ENCODE data around the gene HAPSTR1. TPM values are rescaled to one million over a fixed set of nuclear protein-coding genes. Genes with fewer than 3 reads are reported as not detected.
A peak's percentile ranks its signal among the peaks of the same experiment; 100 is the strongest.

HAPSTR1 gene
- total RNA-seq, 2 donors from 2014 or later, result 122 to 124 TPM

GRCh38 chr16:9123401-9123800, 32.0 kb downstream of the HAPSTR1 start:
- peak overlapping the region; percentile 87 for H3K27ac Mint-ChIP-seq
- peaks cover 44% of the 10 kb centered on the region for H3K4me1 Mint-ChIP-seq
- H3K36me3 Mint-ChIP-seq (ENCODE audit: low read depth), result no peaks in the 10 kb centered on the region
- no peak overlapping the region for H3K4me3 Mint-ChIP-seq
- DNase-seq, result no peak
- no peaks in the 10 kb centered on the region for H3K9me3 ChIP-seq (ENCODE audit: control insufficient read depth, low read length, poor library complexity, severe bottlenecking)
- H3K27me3 Mint-ChIP-seq, result no peaks in the 10 kb centered on the region
- no peak for ATAC-seq

GRCh38 chr16:9123871-9124270, 32.4 kb downstream of the HAPSTR1 start:
- no peaks in the 10 kb centered on the region for H3K9me3 ChIP-seq (ENCODE audit: control insufficient read depth, low read length, poor library complexity, severe bottlenecking)
- Mint-ChIP-seq H3K36me3 (ENCODE audit: low read depth) (no peaks in the 10 kb centered on the region), H3K27ac (peak overlapping the region; percentile 87), H3K4me1 (peaks cover 44% of the 10 kb centered on the region), H3K27me3 (no peaks in the 10 kb centered on the region), H3K4me3 (no peak overlapping the region)
- ATAC-seq, result no peak
- no peak for DNase-seq

GRCh38 chr16:9124444-9124843, 33.0 kb downstream of the HAPSTR1 start:
- ATAC-seq (no peak), DNase-seq (no peak)
- H3K4me1 Mint-ChIP-seq, result peaks cover 44% of the 10 kb centered on the region
- no peaks in the 10 kb centered on the region for H3K27me3 Mint-ChIP-seq
- H3K9me3 ChIP-seq (ENCODE audit: control insufficient read depth, low read length, poor library complexity, severe bottlenecking), result no peaks in the 10 kb centered on the region
- H3K36me3 Mint-ChIP-seq (ENCODE audit: low read depth), result no peaks in the 10 kb centered on the region
- no peak overlapping the region for H3K4me3 Mint-ChIP-seq
- H3K27ac Mint-ChIP-seq, result peak overlapping the region; percentile 87

- H3K27me3 Mint-ChIP-seq, result no peaks in the 10 kb centered on the region
- peaks cover 39% of the 10 kb centered on the region for H3K4me1 Mint-ChIP-seq
- no peak for DNase-seq
- H3K4me3 Mint-ChIP-seq, result no peak overlapping the region
- ATAC-seq, result no peak
- H3K9me3 ChIP-seq (ENCODE audit: control insufficient read depth, low read length, poor library complexity, severe bottlenecking), result no peaks in the 10 kb centered on the region
- peak overlapping the region; percentile 87 for H3K27ac Mint-ChIP-seq
- no peaks in the 10 kb centered on the region for H3K36me3 Mint-ChIP-seq (ENCODE audit: low read depth)
Observed at GRCh38 chr16:9124908-9125584, 33.6 kb downstream of the HAPSTR1 start.

- Mint-ChIP-seq H3K4me1 (peaks cover 37% of the 10 kb centered on the region), H3K27me3 (no peaks in the 10 kb centered on the region)
- peak; percentile 61 for ATAC-seq
Observed at GRCh38 chr16:9125658-9126505, 34.4 kb downstream of the HAPSTR1 start.

GRCh38 chr16:9126609-9127008, 35.2 kb downstream of the HAPSTR1 start:
- H3K9me3 ChIP-seq (ENCODE audit: control insufficient read depth, low read length, poor library complexity, severe bottlenecking), result no peaks in the 10 kb centered on the region
- Mint-ChIP-seq H3K4me3 (no peak overlapping the region), H3K27ac (peak overlapping the region; percentile 87), H3K4me1 (peaks cover 37% of the 10 kb centered on the region), H3K36me3 (ENCODE audit: low read depth) (no peaks in the 10 kb centered on the region), H3K27me3 (no peaks in the 10 kb centered on the region)
- ATAC-seq (no peak), DNase-seq (no peak)

More at GRCh38 chr16:9125658-9126505, 34.4 kb downstream of the HAPSTR1 start:
- Mint-ChIP-seq H3K36me3 (ENCODE audit: low read depth) (no peaks in the 10 kb centered on the region), H3K27ac (peak overlapping the region; percentile 87), H3K4me3 (peak overlapping the region; percentile 49)
- no peak for DNase-seq
- no peaks in the 10 kb centered on the region for H3K9me3 ChIP-seq (ENCODE audit: control insufficient read depth, low read length, poor library complexity, severe bottlenecking)

- Mint-ChIP-seq H3K4me3 (peak overlapping the region; percentile 31), H3K27me3 (no peaks in the 10 kb centered on the region), H3K27ac (peak overlapping the region; percentile 87), H3K4me1 (peaks cover 36% of the 10 kb centered on the region), H3K36me3 (ENCODE audit: low read depth) (no peaks in the 10 kb centered on the region)
- DNase-seq (no peak), ATAC-seq (no peak)
- H3K9me3 ChIP-seq (ENCODE audit: control insufficient read depth, low read length, poor library complexity, severe bottlenecking), result no peaks in the 10 kb centered on the region
Observed at GRCh38 chr16:9128346-9129342, 37.2 kb downstream of the HAPSTR1 start.

GRCh38 chr16:9134306-9134705, 42.9 kb downstream of the HAPSTR1 start:
- peaks cover 2% of the 10 kb centered on the region for H3K36me3 Mint-ChIP-seq (ENCODE audit: low read depth)
- peaks cover 28% of the 10 kb centered on the region for H3K4me1 Mint-ChIP-seq
- ATAC-seq (no peak), DNase-seq (no peak)
- no peak overlapping the region for H3K4me3 Mint-ChIP-seq
- H3K9me3 ChIP-seq (ENCODE audit: control insufficient read depth, low read length, poor library complexity, severe bottlenecking), result no peaks in the 10 kb centered on the region
- H3K27me3 Mint-ChIP-seq, result peaks cover 6% of the 10 kb centered on the region
- peak overlapping the region; percentile 34 for H3K27ac Mint-ChIP-seq

GRCh38 chr16:9134739-9135138, 43.3 kb downstream of the HAPSTR1 start:
- DNase-seq, result peak in 2 of 3 donors; percentile 24 to 36
- peak overlapping the region; percentile 34 for H3K27ac Mint-ChIP-seq
- no peak overlapping the region for H3K4me3 Mint-ChIP-seq

GRCh38 chr16:9135797-9136196, 44.4 kb downstream of the HAPSTR1 start:
- peaks cover 2% of the 10 kb centered on the region for H3K36me3 Mint-ChIP-seq (ENCODE audit: low read depth)
- H3K4me1 Mint-ChIP-seq, result peaks cover 28% of the 10 kb centered on the region
- H3K27ac Mint-ChIP-seq, result peak overlapping the region; percentile 87
- H3K4me3 Mint-ChIP-seq, result peak overlapping the region; percentile 69
- peaks cover 6% of the 10 kb centered on the region for H3K27me3 Mint-ChIP-seq
- DNase-seq (no peak), ATAC-seq (peak; percentile 55)
- H3K9me3 ChIP-seq (ENCODE audit: control insufficient read depth, low read length, poor library complexity, severe bottlenecking), result no peaks in the 10 kb centered on the region

More at GRCh38 chr16:9134739-9135138, 43.3 kb downstream of the HAPSTR1 start:
- H3K9me3 ChIP-seq (ENCODE audit: control insufficient read depth, low read length, poor library complexity, severe bottlenecking), result no peaks in the 10 kb centered on the region
- Mint-ChIP-seq H3K36me3 (ENCODE audit: low read depth) (peaks cover 2% of the 10 kb centered on the region), H3K27me3 (peaks cover 6% of the 10 kb centered on the region), H3K4me1 (peaks cover 28% of the 10 kb centered on the region)
- ATAC-seq, result peak; percentile 69

GRCh38 chr16:9136596-9136995, 45.2 kb downstream of the HAPSTR1 start:
- H3K9me3 ChIP-seq (ENCODE audit: control insufficient read depth, low read length, poor library complexity, severe bottlenecking), result no peaks in the 10 kb centered on the region
- Mint-ChIP-seq H3K36me3 (ENCODE audit: low read depth) (peaks cover 2% of the 10 kb centered on the region), H3K4me1 (peaks cover 28% of the 10 kb centered on the region), H3K27me3 (peaks cover 6% of the 10 kb centered on the region), H3K4me3 (no peak overlapping the region), H3K27ac (peak overlapping the region; percentile 87)
- DNase-seq (no peak), ATAC-seq (no peak)

GRCh38 chr16:9138021-9138680, 46.7 kb downstream of the HAPSTR1 start:
- H3K9me3 ChIP-seq (ENCODE audit: control insufficient read depth, low read length, poor library complexity, severe bottlenecking), result no peaks in the 10 kb centered on the region
- H3K27me3 Mint-ChIP-seq, result peaks cover 6% of the 10 kb centered on the region
- DNase-seq (no peak), ATAC-seq (no peak)
- H3K4me1 Mint-ChIP-seq, result peaks cover 23% of the 10 kb centered on the region
- peaks cover 2% of the 10 kb centered on the region for H3K36me3 Mint-ChIP-seq (ENCODE audit: low read depth)
- no peak overlapping the region for H3K27ac Mint-ChIP-seq
- no peak overlapping the region for H3K4me3 Mint-ChIP-seq
